ENCODE results near the gene TBC1D7. TPM values are rescaled to one million over a fixed set of nuclear protein-coding genes. Genes with fewer than 3 reads are reported as not detected.
A peak's percentile ranks its signal among the peaks of the same experiment; 100 is the strongest.
"Not testable (repeated sequence)": the region's sequence is repeated elsewhere in the genome, so short reads cannot be mapped to it uniquely, and the experiment has no call there.

TBC1D7 gene
- total RNA-seq, 4 donors from 2014 or later, result 5.7 to 14.9 (median 6.6) TPM

DNA sequence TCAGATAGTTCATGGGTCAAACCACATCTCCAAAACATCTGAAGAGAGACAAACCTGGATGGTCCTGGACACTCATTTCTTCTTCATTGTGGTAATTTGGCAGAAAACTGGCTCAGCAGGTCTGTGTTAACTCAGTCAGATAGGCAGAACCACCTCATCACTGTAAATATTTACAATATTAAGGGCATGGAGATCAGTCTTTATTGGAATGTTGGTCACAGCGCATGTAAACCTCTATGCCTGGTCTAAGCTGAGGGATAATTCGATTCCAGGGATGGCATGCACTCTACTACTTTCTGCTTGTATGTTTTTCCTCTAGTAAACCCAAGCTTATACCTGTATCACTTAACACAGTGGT lies 4.0 kb upstream of the TBC1D7 start:
- no peak overlapping the region for H3K27ac ChIP-seq
- no peak for DNase-seq
- peaks cover 9 to 14% of the 10 kb centered on the region in 2 donors for H3K4me1 ChIP-seq
- no peak for ATAC-seq
- H3K36me3 ChIP-seq, result no peaks in the 10 kb centered on the region
- in situ Hi-C loops (cut with MboI; ENCODE audit: low sequenced_read_pairs in 4 of 4), result loop anchor here in 3 of 4 donors (10.0 to 25.0 kb wide), 4 partner anchors 202 to 730 kb away; no protein-coding TSS in a partner anchor
- TF ChIP-seq POLR2A (IDR thresholded peaks at IDR 0.05), result no peak
- TF ChIP-seq, protein P1, sequence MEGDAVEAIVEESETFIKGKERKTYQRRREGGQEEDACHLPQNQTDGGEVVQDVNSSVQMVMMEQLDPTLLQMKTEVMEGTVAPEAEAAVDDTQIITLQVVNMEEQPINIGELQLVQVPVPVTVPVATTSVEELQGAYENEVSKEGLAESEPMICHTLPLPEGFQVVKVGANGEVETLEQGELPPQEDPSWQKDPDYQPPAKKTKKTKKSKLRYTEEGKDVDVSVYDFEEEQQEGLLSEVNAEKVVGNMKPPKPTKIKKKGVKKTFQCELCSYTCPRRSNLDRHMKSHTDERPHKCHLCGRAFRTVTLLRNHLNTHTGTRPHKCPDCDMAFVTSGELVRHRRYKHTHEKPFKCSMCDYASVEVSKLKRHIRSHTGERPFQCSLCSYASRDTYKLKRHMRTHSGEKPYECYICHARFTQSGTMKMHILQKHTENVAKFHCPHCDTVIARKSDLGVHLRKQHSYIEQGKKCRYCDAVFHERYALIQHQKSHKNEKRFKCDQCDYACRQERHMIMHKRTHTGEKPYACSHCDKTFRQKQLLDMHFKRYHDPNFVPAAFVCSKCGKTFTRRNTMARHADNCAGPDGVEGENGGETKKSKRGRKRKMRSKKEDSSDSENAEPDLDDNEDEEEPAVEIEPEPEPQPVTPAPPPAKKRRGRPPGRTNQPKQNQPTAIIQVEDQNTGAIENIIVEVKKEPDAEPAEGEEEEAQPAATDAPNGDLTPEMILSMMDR (IDR thresholded peaks at IDR 0.05 in 4 of 5, conservative IDR thresholded peaks at IDR 0.05 in 1 of 5), result no peak
- H3K27me3 ChIP-seq, result no peaks in the 10 kb centered on the region
- H3K4me3 ChIP-seq, result no peak overlapping the region
- intact Hi-C loops (cut with DNase I; ENCODE audit: low total_unique reads), result loop anchor here (5.0 kb wide), 2 partner anchors 65 to 135 kb away; no protein-coding TSS in a partner anchor
- H3K9me3 ChIP-seq, result no peaks in the 10 kb centered on the region

DNA sequence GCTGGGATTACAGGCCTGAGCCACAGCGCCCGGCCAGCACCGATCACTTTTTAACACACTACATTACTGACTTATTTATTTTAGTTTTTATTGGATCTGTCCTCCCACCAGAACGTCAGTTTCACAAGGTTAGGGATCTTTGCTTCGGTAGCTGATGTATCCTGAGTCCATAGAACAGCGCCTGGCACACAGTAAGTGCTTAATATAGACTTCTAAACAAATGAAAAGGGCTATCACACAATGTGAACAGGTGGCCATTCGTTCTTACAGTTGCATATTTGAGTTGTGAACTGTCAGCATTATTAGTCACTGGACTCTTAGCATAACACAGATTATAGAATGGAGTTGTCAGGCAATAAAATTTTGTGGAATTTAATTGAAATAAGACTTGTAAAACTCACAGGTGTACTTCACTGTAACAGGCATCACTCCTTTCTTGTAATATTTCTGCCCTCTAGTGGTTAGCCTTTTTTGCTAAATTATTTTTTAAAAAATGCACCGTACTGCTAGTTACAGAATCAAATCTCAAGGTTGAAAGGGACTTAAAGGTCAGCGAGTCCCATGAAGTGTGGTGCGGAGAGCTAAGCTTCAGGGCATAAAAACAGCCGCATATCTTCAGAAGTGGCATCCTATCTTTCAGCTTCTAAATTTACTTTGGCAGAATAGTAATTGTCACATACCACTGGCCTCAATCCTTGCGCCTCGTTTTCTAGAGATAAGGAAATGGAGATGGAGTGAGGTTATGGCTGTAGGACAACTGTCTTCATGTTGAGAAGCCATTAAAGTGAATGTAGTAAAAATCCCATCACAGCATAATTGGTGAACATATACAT lies 3.4 kb upstream of the TBC1D7 start:
- Histone ChIP-seq H3K9me3 (no peaks in the 10 kb centered on the region), H3K4me3 (no peak overlapping the region), H3K27me3 (no peaks in the 10 kb centered on the region), H3K4me1 (peaks cover 13 to 19% of the 10 kb centered on the region in 2 donors), H3K36me3 (no peaks in the 10 kb centered on the region), H3K27ac (no peak overlapping the region)
- in situ Hi-C loops (cut with MboI; ENCODE audit: low sequenced_read_pairs in 4 of 4), result loop anchor here in 3 of 4 donors (10.0 to 25.0 kb wide), 4 partner anchors 203 to 731 kb away; no protein-coding TSS in a partner anchor
- no peak for ATAC-seq
- no peak for DNase-seq
- intact Hi-C loops (cut with DNase I; ENCODE audit: low total_unique reads), result loop anchor here (2.0 to 5.0 kb wide), 3 partner anchors 66 to 421 kb away; no protein-coding TSS in a partner anchor
- no peak for TF ChIP-seq POLR2A (IDR thresholded peaks at IDR 0.05)
- TF ChIP-seq, protein P1 (IDR thresholded peaks at IDR 0.05 in 4 of 5, conservative IDR thresholded peaks at IDR 0.05 in 1 of 5), result peak; percentile 24 to 63 (median 40)

DNA sequence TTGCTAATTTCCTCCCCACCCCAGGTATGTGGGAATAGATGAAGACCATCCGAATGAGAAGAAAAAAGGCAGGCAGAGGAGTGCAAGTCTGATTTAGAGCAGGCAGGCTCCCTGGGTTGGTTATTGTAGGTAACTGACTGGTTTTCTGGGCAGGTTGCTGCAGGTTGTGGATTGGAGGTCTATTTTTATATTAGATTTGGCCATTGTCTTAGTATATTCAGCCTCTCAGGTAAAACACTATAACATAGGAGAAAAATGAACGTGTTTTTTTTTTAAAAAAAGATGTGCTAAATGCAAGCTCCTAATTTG lies 492 bp upstream of the TBC1D7 start:
- TF ChIP-seq POLR2A (IDR thresholded peaks at IDR 0.05), result no peak
- TF ChIP-seq, protein P1 (IDR thresholded peaks at IDR 0.05 in 4 of 5, conservative IDR thresholded peaks at IDR 0.05 in 1 of 5), result no peak
- Histone ChIP-seq H3K4me1 (peaks cover 13 to 19% of the 10 kb centered on the region in 2 donors), H3K36me3 (peaks cover 0 to 3% of the 10 kb centered on the region in 2 donors), H3K4me3 (peak overlapping the region; percentile 89 to 98 (median 94)), H3K27me3 (no peaks in the 10 kb centered on the region), H3K27ac (peak overlapping the region; percentile 90 to 97 (median 96)), H3K9me3 (no peaks in the 10 kb centered on the region)
- intact Hi-C loops (cut with DNase I; ENCODE audit: low total_unique reads) (loop anchor here (1.0 to 5.0 kb wide), 3 partner anchors 246 to 483 kb away; partner anchors contain the start of genes MCUR1, NOL7 and SIRT5), in situ Hi-C loops (cut with MboI; ENCODE audit: low sequenced_read_pairs in 4 of 4) (loop anchor here in 2 of 4 donors (10.0 to 25.0 kb wide), 3 partner anchors 414 to 733 kb away; no protein-coding TSS in a partner anchor)
- DNase-seq, result no peak
- no peak for ATAC-seq

DNA sequence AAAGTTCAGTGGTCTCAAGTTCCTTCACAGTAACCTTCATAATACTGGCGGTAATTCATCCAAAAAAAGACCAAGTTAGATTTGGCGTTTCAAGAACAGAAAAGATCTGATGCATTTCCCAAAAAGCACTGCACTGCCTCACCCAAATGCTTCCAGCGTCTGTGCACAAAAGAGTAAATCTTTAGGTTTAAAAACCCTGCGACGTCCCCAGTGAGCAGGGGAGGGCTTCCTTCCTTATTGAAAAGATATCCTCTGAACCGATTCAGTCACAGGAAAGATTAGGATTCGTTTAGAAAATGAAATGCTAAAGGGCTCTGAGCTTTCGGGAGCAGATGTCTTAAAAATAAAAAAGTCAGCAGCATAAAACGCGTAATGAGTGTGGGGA lies 654 bp downstream of the TBC1D7 start:
- TF ChIP-seq, protein P1 (IDR thresholded peaks at IDR 0.05 in 4 of 5, conservative IDR thresholded peaks at IDR 0.05 in 1 of 5), result no peak
- no peak for TF ChIP-seq POLR2A (IDR thresholded peaks at IDR 0.05)
- Histone ChIP-seq H3K27ac (peak overlapping the region; percentile 90 to 97 (median 96)), H3K4me1 (peaks cover 13 to 19% of the 10 kb centered on the region in 2 donors), H3K9me3 (no peaks in the 10 kb centered on the region), H3K36me3 (peaks cover 0 to 5% of the 10 kb centered on the region in 2 donors), H3K27me3 (no peaks in the 10 kb centered on the region), H3K4me3 (peak overlapping the region; percentile 89 to 98 (median 94))
- DNase-seq, result no peak
- in situ Hi-C loops (cut with MboI; ENCODE audit: low sequenced_read_pairs in 4 of 4) (loop anchor here in 2 of 4 donors (10.0 to 25.0 kb wide), 3 partner anchors 413 to 735 kb away; no protein-coding TSS in a partner anchor), intact Hi-C loops (cut with DNase I; ENCODE audit: low total_unique reads) (loop anchor here (1.0 to 5.0 kb wide), 3 partner anchors 247 to 485 kb away; partner anchors contain the start of genes MCUR1, NOL7 and SIRT5)
- ATAC-seq, result no peak

DNA sequence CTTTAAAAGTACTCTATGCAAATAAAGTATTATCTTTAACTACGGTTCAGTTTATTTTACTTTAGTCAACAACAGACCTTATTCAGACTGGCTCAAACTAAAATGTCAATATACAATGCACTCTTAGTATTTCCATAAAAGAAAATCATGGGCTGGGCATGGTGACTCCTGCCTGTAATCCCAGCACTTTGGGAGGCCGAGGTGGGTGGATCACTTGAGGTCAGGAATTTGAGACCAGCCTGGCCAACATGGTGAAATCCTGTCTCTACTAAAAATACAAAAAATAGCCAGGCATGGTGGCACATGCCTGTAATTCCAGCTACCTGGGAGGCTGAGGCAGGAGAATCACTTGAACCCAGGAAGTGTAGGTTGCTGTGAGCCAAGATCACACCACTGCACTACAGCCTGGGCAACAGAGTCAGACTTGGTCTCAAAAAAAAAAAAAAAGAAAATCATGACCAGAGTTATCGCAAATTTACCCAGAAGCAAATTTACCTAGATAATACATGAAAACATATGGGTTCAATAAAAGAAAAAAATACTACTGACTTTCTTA lies 2.2 kb downstream of the TBC1D7 start:
- not testable (repeated sequence) for ATAC-seq, H3K9me3 ChIP-seq, H3K4me3 ChIP-seq, H3K27me3 ChIP-seq, DNase-seq, H3K27ac ChIP-seq
- intact Hi-C loops (cut with DNase I; ENCODE audit: low total_unique reads) (loop anchor here (5.0 kb wide), 1 partner anchor 486 kb away; the partner anchor contains the start of gene MCUR1), in situ Hi-C loops (cut with MboI; ENCODE audit: low sequenced_read_pairs in 4 of 4) (loop anchor here in 2 of 4 donors (10.0 to 25.0 kb wide), 3 partner anchors 411 to 736 kb away; no protein-coding TSS in a partner anchor)
- Histone ChIP-seq H3K4me1 (peaks cover 13 to 19% of the 10 kb centered on the region in 2 donors), H3K36me3 (peaks cover 0 to 10% of the 10 kb centered on the region in 2 donors)
